SK-N-SH treated with all-trans-retinoic acid at 6 μM for 48 hours (cell line): ENCODE results near the gene NAALADL2.
A peak's percentile ranks its signal among the peaks of the same experiment; 100 is the strongest.
"Not testable (repeated sequence)": the region's sequence is repeated elsewhere in the genome, so short reads cannot be mapped to it uniquely, and the experiment has no call there.

ENCODE experiments used
- ATAC-seq: fragments of 200-7000 bp; cut with Tn5 transposase; 3 replicates; pipeline ENCODE4 v1.9.1; 2020; ENCODE audit warnings: mild to moderate bottlenecking, moderate library complexity
- ARNTL ChIP-seq: fragments of 450-650 bp; formaldehyde crosslinking; IDR thresholded peaks from 2 replicates; pipeline ENCODE4 v1.5.0; 2020; ENCODE audit warnings: low read depth, mild to moderate bottlenecking, moderate library complexity, borderline replicate concordance
- BACH2 ChIP-seq: fragments of 250-450 bp; sonication (Bioruptor Pico); IDR thresholded peaks from 2 replicates; pipeline ENCODE4 v1.9.0; 2021; ENCODE audit warnings: mild to moderate bottlenecking, borderline replicate concordance
- CSDC2 ChIP-seq: fragments of 250-450 bp; sonication (Bioruptor Pico); IDR thresholded peaks from 2 replicates; pipeline ENCODE4 v1.5.0; 2020; ENCODE audit warnings: mild to moderate bottlenecking, moderate library complexity
- GLIS3 ChIP-seq: fragments of 250-450 bp; sonication (Bioruptor Pico); IDR thresholded peaks from 2 replicates; pipeline ENCODE4 v1.5.0; 2020; ENCODE audit warnings: mild to moderate bottlenecking, moderate library complexity
- ISL1 ChIP-seq: fragments of 250-450 bp; sonication (Bioruptor Pico); IDR thresholded peaks from 2 replicates; pipeline ENCODE4 v2.1.2; 2022; ENCODE audit warnings: mild to moderate bottlenecking, moderate library complexity
- OSR1 ChIP-seq: fragments of 250-450 bp; sonication (Bioruptor Pico); IDR thresholded peaks from 2 replicates; pipeline ENCODE4 v1.8.0; 2022; ENCODE audit warnings: moderate library complexity, mild to moderate bottlenecking, inconsistent platforms
- PPARA ChIP-seq: fragments of 250-450 bp; sonication (Bioruptor Pico); IDR thresholded peaks from 2 replicates; pipeline ENCODE4 v1.5.0; 2020; ENCODE audit warnings: mild to moderate bottlenecking, borderline replicate concordance
- RARB ChIP-seq: fragments of 250-450 bp; sonication (Bioruptor Pico); IDR thresholded peaks from 2 replicates; pipeline ENCODE4 v1.8.0; 2021; ENCODE audit warnings: mild to moderate bottlenecking, moderate library complexity
- SNAI2 ChIP-seq: fragments of 250-450 bp; sonication (Bioruptor Pico); IDR thresholded peaks from 2 replicates; pipeline ENCODE4 v1.5.0; 2020; ENCODE audit warnings: mild to moderate bottlenecking, moderate library complexity
- TCF4 ChIP-seq: fragments of 250-450 bp; sonication (Bioruptor Pico); IDR thresholded peaks from 2 replicates; pipeline ENCODE4 v1.8.0; 2021; ENCODE audit warnings: mild to moderate bottlenecking, moderate library complexity, borderline replicate concordance
- TOX ChIP-seq: fragments of 250-450 bp; sonication (Bioruptor Pico); IDR thresholded peaks from 2 replicates; pipeline ENCODE4 v1.8.0; 2021; ENCODE audit warnings: mild to moderate bottlenecking, moderate library complexity, borderline replicate concordance
- ZC3H10 ChIP-seq: fragments of 250-450 bp; sonication (Bioruptor Pico); IDR thresholded peaks from 2 replicates; pipeline ENCODE4 v1.5.1; 2021; ENCODE audit warnings: mild to moderate bottlenecking, moderate library complexity
- ZFP30 ChIP-seq: fragments of 450-650 bp; formaldehyde crosslinking; IDR thresholded peaks from 2 replicates; pipeline ENCODE4 v1.5.0; 2022; ENCODE audit warnings: mild to moderate bottlenecking, moderate library complexity
- ZNF565 ChIP-seq: fragments of 450-650 bp; formaldehyde crosslinking; conservative IDR thresholded peaks from 2 replicates; pipeline ENCODE4 v1.5.0; 2020; ENCODE audit warnings: low read depth, mild to moderate bottlenecking, moderate library complexity
- ZNF70 ChIP-seq: fragments of 450-650 bp; formaldehyde crosslinking; IDR thresholded peaks from 2 replicates; pipeline ENCODE4 v1.5.0; 2020; ENCODE audit warnings: mild to moderate bottlenecking, moderate library complexity
- TF ChIP-seq, protein P1 (sequence below): fragments of 250-450 bp; sonication (Bioruptor Pico); IDR thresholded peaks from 2 replicates; pipeline ENCODE4 v1.8.0; 2020; ENCODE audit warnings: mild to moderate bottlenecking, moderate library complexity, borderline replicate concordance
- TF ChIP-seq, protein P2 (sequence below): fragments of 250-450 bp; sonication (Bioruptor Pico); IDR thresholded peaks from 2 replicates; pipeline ENCODE4 v1.8.0; 2021; ENCODE audit warnings: low read depth, mild to moderate bottlenecking, moderate library complexity, borderline replicate concordance
- TF ChIP-seq, protein P3 (sequence below): fragments of 250-450 bp; sonication (Bioruptor Pico); IDR thresholded peaks from 2 replicates; pipeline ENCODE4 v1.5.1; 2020; ENCODE audit warnings: low read depth, mild to moderate bottlenecking, moderate library complexity
- TF ChIP-seq, protein P4 (sequence below): fragments of 250-450 bp; sonication (Bioruptor Pico); IDR thresholded peaks from 2 replicates; pipeline ENCODE4 v1.5.0; 2020; ENCODE audit warnings: mild to moderate bottlenecking, moderate library complexity

NAALADL2 gene

DNA sequence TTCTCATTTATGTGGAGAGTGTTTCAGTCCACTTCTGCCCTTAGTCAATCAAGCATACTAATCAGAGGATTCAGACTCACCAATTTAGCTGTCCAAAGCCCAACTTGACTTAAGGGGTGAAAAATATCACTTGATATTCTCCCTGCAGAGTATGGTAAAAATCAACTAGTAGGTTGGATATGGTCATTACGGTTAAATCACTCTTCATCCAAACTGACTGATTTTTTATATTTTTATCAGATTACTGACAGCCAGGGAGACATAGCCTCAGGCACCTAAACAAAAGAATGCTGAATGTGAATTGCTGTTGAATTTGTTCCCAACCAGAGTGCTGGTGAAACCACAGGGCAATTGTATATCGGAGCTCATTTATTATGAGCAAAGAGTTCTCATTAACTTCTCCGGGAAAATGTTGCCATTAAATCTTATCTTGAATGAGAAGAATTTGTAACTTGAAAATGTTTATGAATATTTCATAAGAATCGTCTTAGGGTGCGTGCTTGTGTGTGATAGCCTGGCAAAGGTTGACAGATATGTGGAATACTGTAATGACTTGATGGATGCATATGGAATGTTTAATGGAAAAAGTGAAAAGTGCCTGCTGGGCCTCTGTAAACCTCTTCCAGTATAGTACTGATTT lies 411.2 kb downstream of the NAALADL2 start:
- TF ChIP-seq ZC3H10 (CRISPR knock-in tag) (no peak), ISL1 (peak; percentile 26; the same call in 1 of the 2 replicates)
- no peak; the same call in 2 of the 3 replicates for ATAC-seq

DNA sequence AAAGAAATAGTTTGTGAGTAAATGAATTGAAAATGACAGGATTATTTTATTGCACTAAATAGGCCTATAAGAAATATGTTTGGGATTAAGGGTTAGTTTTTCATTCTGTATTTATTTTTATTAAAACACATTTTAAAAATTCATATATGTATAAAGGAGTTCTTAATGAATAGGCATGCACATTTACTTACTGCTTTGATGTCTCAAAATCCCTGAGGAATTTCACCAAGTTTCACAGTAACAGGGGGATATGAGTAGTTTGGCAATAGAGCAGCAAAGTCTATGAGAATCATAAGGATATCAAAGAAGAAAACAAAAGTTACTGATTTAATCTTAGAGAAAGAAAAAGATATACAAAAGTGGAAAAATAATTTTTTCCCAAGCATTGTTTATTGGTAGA lies 411.7 kb downstream of the NAALADL2 start:
- TF ChIP-seq CSDC2 (CRISPR knock-in tag): no peak
- TF ChIP-seq ARNTL (CRISPR knock-in tag): no peak
- TF ChIP-seq TOX (CRISPR knock-in tag): no peak
- no peak for TF ChIP-seq ISL1
- TF ChIP-seq GLIS3 (CRISPR knock-in tag): no peak
- no peak for TF ChIP-seq ZFP30 (CRISPR knock-in tag)
- no peak for TF ChIP-seq SNAI2 (CRISPR knock-in tag)
- no peak for TF ChIP-seq OSR1 (CRISPR knock-in tag)
- TF ChIP-seq ZC3H10 (CRISPR knock-in tag): no peak
- TF ChIP-seq, protein P1, sequence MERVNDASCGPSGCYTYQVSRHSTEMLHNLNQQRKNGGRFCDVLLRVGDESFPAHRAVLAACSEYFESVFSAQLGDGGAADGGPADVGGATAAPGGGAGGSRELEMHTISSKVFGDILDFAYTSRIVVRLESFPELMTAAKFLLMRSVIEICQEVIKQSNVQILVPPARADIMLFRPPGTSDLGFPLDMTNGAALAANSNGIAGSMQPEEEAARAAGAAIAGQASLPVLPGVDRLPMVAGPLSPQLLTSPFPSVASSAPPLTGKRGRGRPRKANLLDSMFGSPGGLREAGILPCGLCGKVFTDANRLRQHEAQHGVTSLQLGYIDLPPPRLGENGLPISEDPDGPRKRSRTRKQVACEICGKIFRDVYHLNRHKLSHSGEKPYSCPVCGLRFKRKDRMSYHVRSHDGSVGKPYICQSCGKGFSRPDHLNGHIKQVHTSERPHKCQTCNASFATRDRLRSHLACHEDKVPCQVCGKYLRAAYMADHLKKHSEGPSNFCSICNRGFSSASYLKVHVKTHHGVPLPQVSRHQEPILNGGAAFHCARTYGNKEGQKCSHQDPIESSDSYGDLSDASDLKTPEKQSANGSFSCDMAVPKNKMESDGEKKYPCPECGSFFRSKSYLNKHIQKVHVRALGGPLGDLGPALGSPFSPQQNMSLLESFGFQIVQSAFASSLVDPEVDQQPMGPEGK: no peak
- TF ChIP-seq, all 23 proteins: peak for 0
- ATAC-seq: no peak

DNA sequence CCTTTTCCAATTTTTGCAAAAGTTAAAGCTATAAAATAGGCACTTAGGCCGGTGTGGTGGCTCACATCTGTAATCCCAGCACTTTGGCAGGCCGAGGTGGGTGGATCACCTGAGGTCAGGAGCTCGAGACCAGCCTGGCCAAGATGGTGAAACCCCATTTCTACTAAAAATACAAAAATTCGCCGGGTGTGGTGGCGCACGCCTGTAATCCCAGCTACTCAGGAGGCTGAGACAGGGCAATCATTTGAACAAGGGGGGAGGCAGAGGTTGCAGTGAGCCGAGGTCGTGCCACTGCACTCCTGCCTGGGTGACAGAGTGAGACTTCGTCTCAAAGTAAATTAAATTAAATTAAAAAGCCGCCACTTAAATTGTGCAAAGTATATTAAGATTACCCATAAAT lies 412.3 kb downstream of the NAALADL2 start:
- ATAC-seq: not testable (repeated sequence)

DNA sequence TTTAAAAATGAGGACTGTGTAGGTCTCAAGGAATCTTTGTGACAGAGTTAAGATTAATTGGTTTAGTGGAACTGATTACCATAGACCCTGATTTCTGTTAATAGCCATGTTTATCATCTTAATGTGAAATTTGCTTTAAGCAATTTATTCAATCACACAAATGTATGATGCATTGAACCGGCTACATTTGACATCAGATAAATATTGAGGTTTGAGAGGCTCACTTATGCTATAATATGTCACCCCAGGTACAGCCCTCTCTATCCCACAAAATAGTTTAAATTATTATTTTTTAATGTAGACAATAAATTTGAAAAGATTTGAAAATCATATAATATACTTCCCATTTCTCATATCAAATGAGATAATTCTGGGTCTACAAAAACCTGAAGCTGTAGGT lies 413.3 kb downstream of the NAALADL2 start:
- no peak for ATAC-seq
- no peak for TF ChIP-seq PPARA
- no peak for TF ChIP-seq ZNF565 (CRISPR knock-in tag)
- TF ChIP-seq, protein P2, sequence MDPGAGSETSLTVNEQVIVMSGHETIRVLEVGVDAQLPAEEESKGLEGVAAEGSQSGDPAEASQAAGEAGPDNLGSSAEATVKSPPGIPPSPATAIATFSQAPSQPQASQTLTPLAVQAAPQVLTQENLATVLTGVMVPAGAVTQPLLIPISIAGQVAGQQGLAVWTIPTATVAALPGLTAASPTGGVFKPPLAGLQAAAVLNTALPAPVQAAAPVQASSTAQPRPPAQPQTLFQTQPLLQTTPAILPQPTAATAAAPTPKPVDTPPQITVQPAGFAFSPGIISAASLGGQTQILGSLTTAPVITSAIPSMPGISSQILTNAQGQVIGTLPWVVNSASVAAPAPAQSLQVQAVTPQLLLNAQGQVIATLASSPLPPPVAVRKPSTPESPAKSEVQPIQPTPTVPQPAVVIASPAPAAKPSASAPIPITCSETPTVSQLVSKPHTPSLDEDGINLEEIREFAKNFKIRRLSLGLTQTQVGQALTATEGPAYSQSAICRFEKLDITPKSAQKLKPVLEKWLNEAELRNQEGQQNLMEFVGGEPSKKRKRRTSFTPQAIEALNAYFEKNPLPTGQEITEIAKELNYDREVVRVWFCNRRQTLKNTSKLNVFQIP: no peak
- no peak for TF ChIP-seq GLIS3 (CRISPR knock-in tag)
- TF ChIP-seq CSDC2 (CRISPR knock-in tag): no peak
- TF ChIP-seq, protein P1: no peak
- TF ChIP-seq BACH2 (CRISPR knock-in tag): no peak

DNA sequence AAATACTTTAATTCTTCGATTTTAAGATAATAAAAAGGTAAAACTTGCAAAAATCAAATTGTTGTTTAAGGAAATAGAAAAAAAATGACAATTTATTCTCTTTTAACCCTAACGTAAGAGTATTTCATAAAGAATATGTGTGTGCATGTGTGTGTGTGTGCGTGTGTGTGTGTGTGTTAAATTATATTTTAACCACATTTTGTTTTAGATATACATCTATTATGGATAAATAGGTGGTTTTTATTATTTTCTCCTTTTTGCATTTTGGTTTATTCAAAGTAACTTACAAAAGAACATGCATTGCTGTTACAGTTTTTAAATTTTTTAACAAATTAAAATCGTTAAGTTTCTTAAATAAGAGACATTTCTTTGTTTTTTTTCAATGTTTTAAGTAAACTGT lies 414.4 kb downstream of the NAALADL2 start:
- ATAC-seq: no peak
- TF ChIP-seq ARNTL (CRISPR knock-in tag): no peak
- TF ChIP-seq RARB (CRISPR knock-in tag): no peak

DNA sequence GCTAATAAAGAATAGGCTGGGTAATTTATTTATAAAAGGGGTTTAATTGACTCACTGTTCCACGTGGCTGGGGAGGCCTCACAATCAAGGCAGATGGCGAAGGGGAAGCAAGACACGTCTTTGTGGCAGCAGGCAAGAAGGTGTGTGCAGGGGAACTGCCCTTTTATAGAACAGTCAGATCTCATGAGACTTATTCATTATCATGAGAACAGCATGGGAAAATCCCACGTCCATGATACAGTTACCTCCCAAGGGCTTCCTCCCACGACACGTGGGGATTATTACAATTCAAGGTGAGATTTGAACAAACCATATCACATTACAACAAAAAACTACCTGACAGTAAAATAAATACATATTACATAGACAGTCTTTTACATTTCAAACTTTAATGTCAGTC lies 414.9 kb downstream of the NAALADL2 start:
- TF ChIP-seq ARNTL (CRISPR knock-in tag): no peak
- TF ChIP-seq ISL1: no peak
- TF ChIP-seq, protein P3, sequence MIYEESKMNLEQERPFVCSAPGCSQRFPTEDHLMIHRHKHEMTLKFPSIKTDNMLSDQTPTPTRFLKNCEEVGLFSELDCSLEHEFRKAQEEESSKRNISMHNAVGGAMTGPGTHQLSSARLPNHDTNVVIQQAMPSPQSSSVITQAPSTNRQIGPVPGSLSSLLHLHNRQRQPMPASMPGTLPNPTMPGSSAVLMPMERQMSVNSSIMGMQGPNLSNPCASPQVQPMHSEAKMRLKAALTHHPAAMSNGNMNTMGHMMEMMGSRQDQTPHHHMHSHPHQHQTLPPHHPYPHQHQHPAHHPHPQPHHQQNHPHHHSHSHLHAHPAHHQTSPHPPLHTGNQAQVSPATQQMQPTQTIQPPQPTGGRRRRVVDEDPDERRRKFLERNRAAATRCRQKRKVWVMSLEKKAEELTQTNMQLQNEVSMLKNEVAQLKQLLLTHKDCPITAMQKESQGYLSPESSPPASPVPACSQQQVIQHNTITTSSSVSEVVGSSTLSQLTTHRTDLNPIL (CRISPR knock-in tag): no peak
- TF ChIP-seq CSDC2 (CRISPR knock-in tag): no peak
- TF ChIP-seq, protein P4, sequence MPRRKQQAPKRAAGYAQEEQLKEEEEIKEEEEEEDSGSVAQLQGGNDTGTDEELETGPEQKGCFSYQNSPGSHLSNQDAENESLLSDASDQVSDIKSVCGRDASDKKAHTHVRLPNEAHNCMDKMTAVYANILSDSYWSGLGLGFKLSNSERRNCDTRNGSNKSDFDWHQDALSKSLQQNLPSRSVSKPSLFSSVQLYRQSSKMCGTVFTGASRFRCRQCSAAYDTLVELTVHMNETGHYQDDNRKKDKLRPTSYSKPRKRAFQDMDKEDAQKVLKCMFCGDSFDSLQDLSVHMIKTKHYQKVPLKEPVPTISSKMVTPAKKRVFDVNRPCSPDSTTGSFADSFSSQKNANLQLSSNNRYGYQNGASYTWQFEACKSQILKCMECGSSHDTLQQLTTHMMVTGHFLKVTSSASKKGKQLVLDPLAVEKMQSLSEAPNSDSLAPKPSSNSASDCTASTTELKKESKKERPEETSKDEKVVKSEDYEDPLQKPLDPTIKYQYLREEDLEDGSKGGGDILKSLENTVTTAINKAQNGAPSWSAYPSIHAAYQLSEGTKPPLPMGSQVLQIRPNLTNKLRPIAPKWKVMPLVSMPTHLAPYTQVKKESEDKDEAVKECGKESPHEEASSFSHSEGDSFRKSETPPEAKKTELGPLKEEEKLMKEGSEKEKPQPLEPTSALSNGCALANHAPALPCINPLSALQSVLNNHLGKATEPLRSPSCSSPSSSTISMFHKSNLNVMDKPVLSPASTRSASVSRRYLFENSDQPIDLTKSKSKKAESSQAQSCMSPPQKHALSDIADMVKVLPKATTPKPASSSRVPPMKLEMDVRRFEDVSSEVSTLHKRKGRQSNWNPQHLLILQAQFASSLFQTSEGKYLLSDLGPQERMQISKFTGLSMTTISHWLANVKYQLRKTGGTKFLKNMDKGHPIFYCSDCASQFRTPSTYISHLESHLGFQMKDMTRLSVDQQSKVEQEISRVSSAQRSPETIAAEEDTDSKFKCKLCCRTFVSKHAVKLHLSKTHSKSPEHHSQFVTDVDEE (CRISPR knock-in tag): no peak
- no peak for TF ChIP-seq ZFP30 (CRISPR knock-in tag)
- TF ChIP-seq, protein P1: no peak
- TF ChIP-seq BACH2 (CRISPR knock-in tag): no peak
- TF ChIP-seq TOX (CRISPR knock-in tag): no peak
- no peak for TF ChIP-seq ZNF70 (CRISPR knock-in tag)
- no peak for TF ChIP-seq PPARA
- TF ChIP-seq SNAI2 (CRISPR knock-in tag): no peak
- no peak for TF ChIP-seq TCF4 (CRISPR knock-in tag)
- no peak for ATAC-seq
